HEK293 (cell line): ENCODE data around the gene USP6NL.

Experiments used
- CTCF ChIA-PET: fragments of 350-600 bp; formaldehyde crosslinking; extraction: SDS; loops from one replicate; lab custom pipeline; 2021; ENCODE audit warnings: antibody characterized with exemption; lab: Yijun Ruan, JAX
- POLR2A ChIA-PET: fragments of 300-600 bp; formaldehyde crosslinking; extraction: SDS; loops from one replicate; lab custom pipeline; 2020; ENCODE audit warnings: antibody characterized with exemption, inconsistent platforms; lab: Yijun Ruan, JAX
- H3K27ac ChIP-seq: fragments of 200-500 bp; sonication (Bioruptor generic); 2 replicates; pipeline ENCODE4 v1.5.1; 2014; ENCODE audit warnings: low read depth, low read length, control low read depth, inconsistent platforms; ENCODE audit errors: extremely low read depth
- H3K36me3 ChIP-seq, 2 experiments: fragments of 200-500 bp in 1 of 2; sonication (Bioruptor generic) in 1 of 2; 1 replicate in 1 of 2; 2 replicates in 1 of 2; pipeline ENCODE4 v1.5.1; 2014 to 2017; ENCODE audit warnings: inconsistent platforms in 2 of 2, low read length in 2 of 2; ENCODE audit not compliant: control insufficient read depth in 2 of 2, insufficient read depth in 1 of 2
- H3K4me1 ChIP-seq: fragments of 200-500 bp; sonication (Bioruptor generic); 2 replicates; pipeline ENCODE4 v1.5.1; 2014; ENCODE audit warnings: mild to moderate bottlenecking, low read length, inconsistent platforms; ENCODE audit not compliant: control insufficient read depth, insufficient read depth
- H3K4me3 ChIP-seq: 2 replicates; pipeline ENCODE4 v1.5.1; 2011; ENCODE audit warnings: low read depth, mild to moderate bottlenecking, control low read depth, low read length, moderate library complexity
- H3K9me3 ChIP-seq: fragments of 200-500 bp; sonication (Bioruptor generic); 2 replicates; pipeline ENCODE4 v1.5.1; 2014; ENCODE audit warnings: low read depth, low read length, inconsistent platforms; ENCODE audit not compliant: control insufficient read depth, insufficient read depth
- FEZF1 ChIP-seq: fragments of 450-650 bp; formaldehyde crosslinking; IDR thresholded peaks from 2 replicates; pipeline ENCODE4 v1.5.1; 2016; ENCODE audit warnings: missing biosample characterization, missing genetic modification characterization
- GLIS2 ChIP-seq: fragments of 450-650 bp; formaldehyde crosslinking; IDR thresholded peaks from 2 replicates; pipeline ENCODE4 v1.5.1; 2016; ENCODE audit warnings: missing biosample characterization, missing genetic modification characterization
- KLF8 ChIP-seq: fragments of 450-650 bp; formaldehyde crosslinking; IDR thresholded peaks from 2 replicates; pipeline ENCODE4 v1.5.1; 2016; ENCODE audit warnings: missing biosample characterization, missing genetic modification characterization
- MYNN ChIP-seq: fragments of 450-650 bp; formaldehyde crosslinking; IDR thresholded peaks from 2 replicates; pipeline ENCODE4 v1.5.1; 2016; ENCODE audit warnings: missing biosample characterization, missing genetic modification characterization, borderline replicate concordance
- RBAK ChIP-seq: fragments of 450-650 bp; formaldehyde crosslinking; IDR thresholded peaks from 2 replicates; pipeline ENCODE4 v1.5.1; 2016; ENCODE audit warnings: missing biosample characterization, missing genetic modification characterization
- SETDB1 ChIP-seq: IDR thresholded peaks from one replicate; pipeline ENCODE4 v1.6.1; 2017; ENCODE audit warnings: mild to moderate bottlenecking, low read length, moderate library complexity, mixed read lengths; ENCODE audit not compliant: insufficient read length
- ZBTB48 ChIP-seq: fragments of 450-650 bp; formaldehyde crosslinking; IDR thresholded peaks from 2 replicates; pipeline ENCODE4 v1.5.1; 2016; ENCODE audit warnings: missing biosample characterization, missing genetic modification characterization
- ZBTB8A ChIP-seq: fragments of 450-650 bp; formaldehyde crosslinking; IDR thresholded peaks from 2 replicates; pipeline ENCODE4 v1.5.1; 2016; ENCODE audit warnings: missing biosample characterization, missing genetic modification characterization
- ZFP41 ChIP-seq: fragments of 450-650 bp; formaldehyde crosslinking; IDR thresholded peaks from 2 replicates; pipeline ENCODE4 v1.5.1; 2016; ENCODE audit warnings: missing biosample characterization, missing genetic modification characterization, borderline replicate concordance
- ZNF10 ChIP-seq: fragments of 450-650 bp; formaldehyde crosslinking; IDR thresholded peaks from 2 replicates; pipeline ENCODE4 v1.5.1; 2017; ENCODE audit warnings: missing biosample characterization, missing genetic modification characterization
- ZNF121 ChIP-seq: fragments of 450-650 bp; formaldehyde crosslinking; IDR thresholded peaks from 2 replicates; pipeline ENCODE4 v1.5.1; 2016; ENCODE audit warnings: missing biosample characterization, missing genetic modification characterization
- ZNF404 ChIP-seq: fragments of 450-650 bp; formaldehyde crosslinking; IDR thresholded peaks from 2 replicates; pipeline ENCODE4 v1.5.1; 2017; ENCODE audit warnings: missing biosample characterization, missing genetic modification characterization
- ZNF530 ChIP-seq: fragments of 450-650 bp; formaldehyde crosslinking; IDR thresholded peaks from 2 replicates; pipeline ENCODE4 v1.5.1; 2016; ENCODE audit warnings: low read depth, missing biosample characterization, missing genetic modification characterization
- ZNF558 ChIP-seq: fragments of 450-650 bp; formaldehyde crosslinking; IDR thresholded peaks from 2 replicates; pipeline ENCODE4 v1.5.1; 2016; ENCODE audit warnings: missing biosample characterization, missing genetic modification characterization
- ZNF701 ChIP-seq: fragments of 450-650 bp; formaldehyde crosslinking; IDR thresholded peaks from 2 replicates; pipeline ENCODE4 v1.5.1; 2016; ENCODE audit warnings: missing biosample characterization, missing genetic modification characterization
- TF ChIP-seq, protein P1 (sequence below): fragments of 450-650 bp; formaldehyde crosslinking; IDR thresholded peaks from 2 replicates; pipeline ENCODE4 v1.5.1; 2016; ENCODE audit warnings: missing biosample characterization, missing genetic modification characterization, borderline replicate concordance
- TF ChIP-seq, protein P2 (sequence below): fragments of 450-650 bp; formaldehyde crosslinking; optimal IDR thresholded peaks from 2 replicates; pipeline ENCODE3; 2016; ENCODE audit warnings: missing biosample characterization, mild to moderate bottlenecking, missing genetic modification characterization
- TF ChIP-seq, protein P3 (sequence below): fragments of 450-650 bp; formaldehyde crosslinking; IDR thresholded peaks from 2 replicates; pipeline ENCODE4 v1.5.1; 2016; ENCODE audit warnings: missing biosample characterization, missing genetic modification characterization

The USP6NL gene

DNA sequence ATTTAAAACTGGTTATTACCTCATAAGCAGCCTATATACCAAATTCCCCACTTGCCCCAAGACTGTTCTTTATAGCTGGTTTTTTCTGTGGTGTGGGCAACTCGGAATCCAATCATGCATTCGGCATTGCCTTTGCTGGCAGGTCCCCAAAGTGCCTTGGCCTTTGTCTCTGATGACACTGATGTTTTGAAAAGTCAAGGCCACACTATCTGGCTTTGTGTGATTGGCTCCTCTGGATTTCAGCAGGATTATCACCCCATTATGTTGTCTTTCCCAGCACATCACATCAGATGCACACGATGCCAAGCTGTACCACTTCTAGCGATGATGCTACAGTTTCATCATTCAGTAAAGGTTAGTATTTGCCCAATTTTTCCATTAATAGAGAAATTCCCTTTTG lies 97.7 kb downstream of the USP6NL start (continued):
- TF ChIP-seq ZNF404 (tag by site-specific recombination) (no peak), KLF8 (tag by site-specific recombination) (no peak), ZNF10 (tag by site-specific recombination) (no peak), MYNN (tag by site-specific recombination) (no peak), ZBTB8A (tag by site-specific recombination) (no peak), ZNF558 (tag by site-specific recombination) (no peak)
- TF ChIP-seq, protein P1, sequence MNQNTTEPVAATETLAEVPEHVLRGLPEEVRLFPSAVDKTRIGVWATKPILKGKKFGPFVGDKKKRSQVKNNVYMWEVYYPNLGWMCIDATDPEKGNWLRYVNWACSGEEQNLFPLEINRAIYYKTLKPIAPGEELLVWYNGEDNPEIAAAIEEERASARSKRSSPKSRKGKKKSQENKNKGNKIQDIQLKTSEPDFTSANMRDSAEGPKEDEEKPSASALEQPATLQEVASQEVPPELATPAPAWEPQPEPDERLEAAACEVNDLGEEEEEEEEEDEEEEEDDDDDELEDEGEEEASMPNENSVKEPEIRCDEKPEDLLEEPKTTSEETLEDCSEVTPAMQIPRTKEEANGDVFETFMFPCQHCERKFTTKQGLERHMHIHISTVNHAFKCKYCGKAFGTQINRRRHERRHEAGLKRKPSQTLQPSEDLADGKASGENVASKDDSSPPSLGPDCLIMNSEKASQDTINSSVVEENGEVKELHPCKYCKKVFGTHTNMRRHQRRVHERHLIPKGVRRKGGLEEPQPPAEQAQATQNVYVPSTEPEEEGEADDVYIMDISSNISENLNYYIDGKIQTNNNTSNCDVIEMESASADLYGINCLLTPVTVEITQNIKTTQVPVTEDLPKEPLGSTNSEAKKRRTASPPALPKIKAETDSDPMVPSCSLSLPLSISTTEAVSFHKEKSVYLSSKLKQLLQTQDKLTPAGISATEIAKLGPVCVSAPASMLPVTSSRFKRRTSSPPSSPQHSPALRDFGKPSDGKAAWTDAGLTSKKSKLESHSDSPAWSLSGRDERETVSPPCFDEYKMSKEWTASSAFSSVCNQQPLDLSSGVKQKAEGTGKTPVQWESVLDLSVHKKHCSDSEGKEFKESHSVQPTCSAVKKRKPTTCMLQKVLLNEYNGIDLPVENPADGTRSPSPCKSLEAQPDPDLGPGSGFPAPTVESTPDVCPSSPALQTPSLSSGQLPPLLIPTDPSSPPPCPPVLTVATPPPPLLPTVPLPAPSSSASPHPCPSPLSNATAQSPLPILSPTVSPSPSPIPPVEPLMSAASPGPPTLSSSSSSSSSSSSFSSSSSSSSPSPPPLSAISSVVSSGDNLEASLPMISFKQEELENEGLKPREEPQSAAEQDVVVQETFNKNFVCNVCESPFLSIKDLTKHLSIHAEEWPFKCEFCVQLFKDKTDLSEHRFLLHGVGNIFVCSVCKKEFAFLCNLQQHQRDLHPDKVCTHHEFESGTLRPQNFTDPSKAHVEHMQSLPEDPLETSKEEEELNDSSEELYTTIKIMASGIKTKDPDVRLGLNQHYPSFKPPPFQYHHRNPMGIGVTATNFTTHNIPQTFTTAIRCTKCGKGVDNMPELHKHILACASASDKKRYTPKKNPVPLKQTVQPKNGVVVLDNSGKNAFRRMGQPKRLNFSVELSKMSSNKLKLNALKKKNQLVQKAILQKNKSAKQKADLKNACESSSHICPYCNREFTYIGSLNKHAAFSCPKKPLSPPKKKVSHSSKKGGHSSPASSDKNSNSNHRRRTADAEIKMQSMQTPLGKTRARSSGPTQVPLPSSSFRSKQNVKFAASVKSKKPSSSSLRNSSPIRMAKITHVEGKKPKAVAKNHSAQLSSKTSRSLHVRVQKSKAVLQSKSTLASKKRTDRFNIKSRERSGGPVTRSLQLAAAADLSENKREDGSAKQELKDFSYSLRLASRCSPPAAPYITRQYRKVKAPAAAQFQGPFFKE (tag by site-specific recombination), result no peak

DNA sequence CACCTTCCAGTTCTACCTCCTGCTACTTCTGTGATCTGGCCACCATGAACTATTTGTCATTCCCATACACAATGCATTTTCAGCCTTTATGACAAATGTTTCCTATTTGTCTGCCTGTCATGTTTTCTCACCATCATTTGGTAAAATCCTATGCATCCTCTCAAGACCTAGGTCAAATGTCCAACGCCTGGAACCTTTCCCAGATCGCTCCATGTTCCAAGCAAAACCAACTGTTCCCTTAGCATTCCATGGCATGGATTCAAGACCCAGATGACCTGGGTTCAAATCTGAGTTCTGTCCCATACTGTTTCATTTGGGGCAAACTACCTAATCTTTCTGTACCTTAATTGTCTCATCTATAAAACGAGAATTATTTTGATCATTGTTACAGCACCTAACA lies 98.9 kb downstream of the USP6NL start:
- no peaks in the 10 kb centered on the region for H3K4me1 ChIP-seq
- no peak for TF ChIP-seq FEZF1 (tag by site-specific recombination)
- no peak for TF ChIP-seq ZNF121 (tag by site-specific recombination)
- no peak for TF ChIP-seq RBAK
- no peak for TF ChIP-seq ZNF530
- TF ChIP-seq GLIS2 (tag by site-specific recombination), result no peak
- no peak for TF ChIP-seq ZBTB48 (tag by site-specific recombination)
- TF ChIP-seq ZFP41, result no peak
- TF ChIP-seq SETDB1, result no peak
- TF ChIP-seq, protein P2, sequence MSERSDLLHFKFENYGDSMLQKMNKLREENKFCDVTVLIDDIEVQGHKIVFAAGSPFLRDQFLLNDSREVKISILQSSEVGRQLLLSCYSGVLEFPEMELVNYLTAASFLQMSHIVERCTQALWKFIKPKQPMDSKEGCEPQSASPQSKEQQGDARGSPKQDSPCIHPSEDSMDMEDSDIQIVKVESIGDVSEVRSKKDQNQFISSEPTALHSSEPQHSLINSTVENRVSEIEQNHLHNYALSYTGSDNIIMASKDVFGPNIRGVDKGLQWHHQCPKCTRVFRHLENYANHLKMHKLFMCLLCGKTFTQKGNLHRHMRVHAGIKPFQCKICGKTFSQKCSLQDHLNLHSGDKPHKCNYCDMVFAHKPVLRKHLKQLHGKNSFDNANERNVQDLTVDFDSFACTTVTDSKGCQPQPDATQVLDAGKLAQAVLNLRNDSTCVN (tag by site-specific recombination), result no peak
- TF ChIP-seq, protein P3, sequence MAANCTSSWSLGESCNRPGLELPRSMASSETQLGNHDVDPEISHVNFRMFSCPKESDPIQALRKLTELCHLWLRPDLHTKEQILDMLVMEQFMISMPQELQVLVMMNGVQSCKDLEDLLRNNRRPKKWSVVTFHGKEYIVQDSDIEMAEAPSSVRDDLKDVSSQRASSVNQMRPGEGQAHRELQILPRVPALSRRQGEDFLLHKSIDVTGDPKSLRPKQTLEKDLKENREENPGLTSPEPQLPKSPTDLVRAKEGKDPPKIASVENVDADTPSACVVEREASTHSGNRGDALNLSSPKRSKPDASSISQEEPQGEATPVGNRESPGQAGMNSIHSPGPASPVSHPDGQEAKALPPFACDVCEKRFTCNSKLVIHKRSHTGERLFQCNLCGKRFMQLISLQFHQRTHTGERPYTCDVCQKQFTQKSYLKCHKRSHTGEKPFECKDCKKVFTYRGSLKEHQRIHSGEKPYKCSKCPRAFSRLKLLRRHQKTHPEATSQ, result no peak
- TF ChIP-seq ZNF701 (tag by site-specific recombination), result no peak
- TF ChIP-seq, all 188 proteins: peak for 0
- no peak overlapping the region for H3K27ac ChIP-seq
- H3K9me3 ChIP-seq, result no peaks in the 10 kb centered on the region
- H3K4me3 ChIP-seq, result no peak overlapping the region
- no peaks in the 10 kb centered on the region for H3K36me3 ChIP-seq
- POLR2A ChIA-PET, result no interaction called here
- CTCF ChIA-PET, result interaction anchor here (3.9 kb wide), 1 partner anchor 244 kb away, joined by 59 read pairs; no protein-coding TSS in a partner anchor
